ENCODE results near the gene PCDH17. TPM values are rescaled to one million over a fixed set of nuclear protein-coding genes. Genes with fewer than 3 reads are reported as not detected.

The PCDH17 gene
- 10.2 and 10.3 TPM in 2 replicates for total RNA-seq
- polyA plus RNA-seq, result 3.2 and 3.5 TPM in 2 replicates

GRCh38 chr13:57631596-57632275 lies at the start of gene PCDH17:
Gene PCDH17 (plus strand): TSS chr13:57631744. CDS start chr13:57632547, 803 bp downstream.
- Histone ChIP-seq H3K9me3 (ENCODE audit: low read depth) (no peaks in the 10 kb centered on the region), H3K9me2 (replicated peaks; ENCODE audit: insufficient read depth) (no peaks in the 10 kb centered on the region), H3K4me1 (ENCODE audit: insufficient read depth) (peaks cover 11% of the 10 kb centered on the region), H3K4me2 (peak within 1 kb of the TSS; percentile 94), H4K20me1 (ENCODE audit: insufficient read depth, poor library complexity, severe bottlenecking) (no peaks in the 10 kb centered on the region), H2AFZ (peak within 1 kb of the TSS; percentile 73), H3K36me3 (replicated peaks; ENCODE audit: insufficient read depth, low read depth) (no peaks in the 10 kb centered on the region), H3K27ac (peak within 1 kb of the TSS; percentile 41), H3K27me3 (peaks cover 29% of the 10 kb centered on the region), H3K79me2 (peaks cover 7% of the 10 kb centered on the region), H3K4me3 (peak within 1 kb of the TSS; percentile 80)
- TF ChIP-seq EZH2phosphoT487 (IDR thresholded peaks at IDR 0.05; ENCODE audit: low read depth, severe bottlenecking, unreplicated experiment) (no peak), CTCF (IDR thresholded peaks at IDR 0.05; ENCODE audit: poor library complexity) (no peak), EZH2 (IDR thresholded peaks at IDR 0.05; ENCODE audit: borderline replicate concordance) (no peak)
- peak; percentile 64 for DNase-seq (ENCODE audit: low spot score)
- 2% methylated on average over 33 of the region's 33 CpGs for WGBS (ENCODE audit: low lambda C conversion rate, missing lambda C conversion rate)

DNA sequence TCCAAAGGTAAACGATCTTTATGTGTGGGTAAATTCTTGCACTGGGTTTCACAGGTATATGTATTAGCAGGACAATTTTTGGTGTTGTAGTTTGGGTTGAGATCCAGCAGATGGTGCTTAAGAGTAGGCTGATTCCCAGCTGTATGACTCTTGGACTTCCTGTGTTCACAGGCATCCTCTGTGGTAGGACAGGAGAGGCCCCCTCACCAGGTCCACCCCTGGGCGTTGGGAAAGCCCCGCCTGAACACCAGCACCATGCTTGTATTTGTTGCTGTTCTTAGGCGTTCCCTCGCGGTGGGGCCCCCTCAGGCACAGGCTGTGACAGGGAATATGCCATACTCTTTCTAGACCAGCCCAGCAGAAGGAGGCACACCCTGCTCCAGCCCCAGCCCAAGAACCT lies 49.5 kb upstream of the PCDH17 start:
- H3K36me3 ChIP-seq (replicated peaks; ENCODE audit: insufficient read depth, low read depth), result no peaks in the 10 kb centered on the region
- H3K27me3 ChIP-seq, result no peaks in the 10 kb centered on the region
- H2AFZ ChIP-seq, result no peak overlapping the region
- WGBS (ENCODE audit: low lambda C conversion rate, missing lambda C conversion rate), result 81% methylated on average over 6 of the region's 6 CpGs
- H4K20me1 ChIP-seq (ENCODE audit: insufficient read depth, poor library complexity, severe bottlenecking), result no peaks in the 10 kb centered on the region
- no peak overlapping the region for H3K4me3 ChIP-seq
- no peak overlapping the region for H3K4me2 ChIP-seq
- H3K4me1 ChIP-seq (ENCODE audit: insufficient read depth), result no peaks in the 10 kb centered on the region
- no peaks in the 10 kb centered on the region for H3K79me2 ChIP-seq
- no peaks in the 10 kb centered on the region for H3K9me3 ChIP-seq (ENCODE audit: low read depth)
- DNase-seq (ENCODE audit: low spot score), result no peak
- TF ChIP-seq EZH2phosphoT487 (IDR thresholded peaks at IDR 0.05; ENCODE audit: low read depth, severe bottlenecking, unreplicated experiment), result no peak
- TF ChIP-seq CTCF (IDR thresholded peaks at IDR 0.05; ENCODE audit: poor library complexity), result no peak
- TF ChIP-seq EZH2 (IDR thresholded peaks at IDR 0.05; ENCODE audit: borderline replicate concordance), result no peak
- H3K27ac ChIP-seq, result no peak overlapping the region
- no peaks in the 10 kb centered on the region for H3K9me2 ChIP-seq (replicated peaks; ENCODE audit: insufficient read depth)

DNA sequence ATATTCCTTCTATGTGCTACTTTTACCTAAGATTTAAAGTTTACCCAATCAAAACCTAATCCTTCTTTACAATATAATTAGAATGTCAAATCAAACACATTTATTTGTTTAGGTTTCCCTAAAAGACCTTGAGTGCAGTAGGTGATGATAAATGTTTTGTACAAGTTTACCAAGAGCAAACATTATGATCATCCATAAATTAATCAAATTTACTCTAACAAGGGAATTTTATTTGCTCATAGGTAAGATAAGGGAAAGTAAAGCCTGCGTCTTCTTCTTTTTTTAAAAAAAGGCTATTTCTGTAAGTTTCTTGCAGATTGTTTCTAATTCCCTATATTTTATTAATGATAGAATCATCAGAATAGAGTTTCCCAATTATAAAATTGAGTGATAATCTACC lies 48.0 kb upstream of the PCDH17 start:
- no peaks in the 10 kb centered on the region for H4K20me1 ChIP-seq (ENCODE audit: insufficient read depth, poor library complexity, severe bottlenecking)
- H3K4me3 ChIP-seq, result no peak overlapping the region
- no peak overlapping the region for H2AFZ ChIP-seq
- H3K27ac ChIP-seq, result no peak overlapping the region
- no peak for DNase-seq (ENCODE audit: low spot score)
- no peaks in the 10 kb centered on the region for H3K9me3 ChIP-seq (ENCODE audit: low read depth)
- no peaks in the 10 kb centered on the region for H3K9me2 ChIP-seq (replicated peaks; ENCODE audit: insufficient read depth)
- no peaks in the 10 kb centered on the region for H3K79me2 ChIP-seq
- no peaks in the 10 kb centered on the region for H3K27me3 ChIP-seq
- no peak for TF ChIP-seq CTCF (IDR thresholded peaks at IDR 0.05; ENCODE audit: poor library complexity)
- TF ChIP-seq EZH2 (IDR thresholded peaks at IDR 0.05; ENCODE audit: borderline replicate concordance), result no peak
- TF ChIP-seq EZH2phosphoT487 (IDR thresholded peaks at IDR 0.05; ENCODE audit: low read depth, severe bottlenecking, unreplicated experiment), result peak; percentile 94
- WGBS (ENCODE audit: low lambda C conversion rate, missing lambda C conversion rate), result 33% methylated on average over 1 of the region's 1 CpG
- H3K4me1 ChIP-seq (ENCODE audit: insufficient read depth), result no peaks in the 10 kb centered on the region
- no peak overlapping the region for H3K4me2 ChIP-seq
- H3K36me3 ChIP-seq (replicated peaks; ENCODE audit: insufficient read depth, low read depth), result no peaks in the 10 kb centered on the region
